CD14-positive monocyte (primary cell): Measurements from ENCODE around the gene RELN. TPM values are rescaled to one million over a fixed set of nuclear protein-coding genes. Genes with fewer than 3 reads are reported as not detected.

Experiments
- DNase-seq, 3 donors: peaks; one replicate each; pipeline ENCODE4 v3.0.0-alpha.2; 2011 to 2022
- H2AFZ ChIP-seq: 2 replicates; pipeline ENCODE4 v1.6.0; 2012; ENCODE audit warnings: mild to moderate bottlenecking, low read depth, low read length, inconsistent platforms; ENCODE audit not compliant: insufficient read depth, poor library complexity, severe bottlenecking
- H3K27ac ChIP-seq, 2 donors: 1 replicate in 1 of 2; 2 replicates in 1 of 2; pipeline ENCODE4 v1.5.1; 2012 to 2013; ENCODE audit warnings: low read length in 2 of 2, control low read depth in 1 of 2, inconsistent platforms in 1 of 2, low read depth in 1 of 2, mild to moderate bottlenecking in 1 of 2
- H3K27me3 ChIP-seq, 2 donors: one replicate each; pipeline versions ENCODE4 v1.6.0 to v1.6.1; 2011 to 2013; ENCODE audit warnings: low read length in 2 of 2; ENCODE audit not compliant: control insufficient read depth in 2 of 2, insufficient read depth in 2 of 2
- H3K36me3 ChIP-seq, 2 donors: replicated peaks in 1 of 2; 1 replicate in 1 of 2; 2 replicates in 1 of 2; pipeline versions ENCODE4 v1.5.1 to v1.6.1; 2012 to 2013; ENCODE audit warnings: low read length in 2 of 2, control low read depth in 1 of 2, inconsistent platforms in 1 of 2, mild to moderate bottlenecking in 1 of 2; ENCODE audit not compliant: insufficient read depth in 2 of 2, control insufficient read depth in 1 of 2
- H3K4me1 ChIP-seq, 2 donors: 1 replicate in 1 of 2; 2 replicates in 1 of 2; pipeline versions ENCODE4 v1.5.1 to v1.6.1; 2012 to 2013; ENCODE audit warnings: low read length in 2 of 2, control low read depth in 1 of 2, inconsistent platforms in 1 of 2, mild to moderate bottlenecking in 1 of 2, moderate library complexity in 1 of 2; ENCODE audit not compliant: insufficient read depth in 2 of 2, control insufficient read depth in 1 of 2
- H3K4me2 ChIP-seq: replicated peaks from 2 replicates; pipeline ENCODE3; 2012; ENCODE audit warnings: low read length, moderate library complexity, mild to moderate bottlenecking; ENCODE audit not compliant: poor library complexity, severe bottlenecking; ENCODE audit errors: extremely low read depth
- H3K4me3 ChIP-seq, 3 experiments: fragments of 200-600 bp in 1 of 3; sonication (generic) in 1 of 3; replicated peaks in 1 of 3; 1 replicate in 2 of 3; 2 replicates in 1 of 3; pipeline ENCODE4 v1.5.1; 2011 to 2013; ENCODE audit warnings: low read length in 3 of 3, mild to moderate bottlenecking in 3 of 3, control low read depth in 2 of 3, low read depth in 2 of 3, inconsistent platforms in 1 of 3, moderate library complexity in 1 of 3
- H3K79me2 ChIP-seq: 2 replicates; pipeline ENCODE4 v1.6.0; 2012; ENCODE audit warnings: mild to moderate bottlenecking, control low read depth, inconsistent platforms, low read length, moderate library complexity; ENCODE audit not compliant: insufficient read depth
- H3K9ac ChIP-seq: 2 replicates; pipeline ENCODE4 v1.6.0; 2017; ENCODE audit warnings: low read length, mild to moderate bottlenecking; ENCODE audit not compliant: insufficient read depth, poor library complexity, severe bottlenecking
- H3K9me3 ChIP-seq, 2 donors: replicated peaks in 1 of 2; 1 replicate in 1 of 2; 2 replicates in 1 of 2; pipeline versions ENCODE4 v1.5.1 to v1.6.1; 2012 to 2013; ENCODE audit warnings: low read length in 2 of 2, control low read depth in 1 of 2; ENCODE audit not compliant: control insufficient read depth in 1 of 2, insufficient read depth in 1 of 2
- H4K20me1 ChIP-seq: 2 replicates; pipeline ENCODE4 v1.6.0; 2012; ENCODE audit warnings: mild to moderate bottlenecking, low read length, control low read depth, moderate library complexity; ENCODE audit not compliant: insufficient read depth
- H3K27ac Mint-ChIP-seq, 7 donors: one replicate each; pipeline ENCODE4 v1.8.0; 2020; ENCODE audit warnings: mild to moderate bottlenecking in 7 of 7, mixed read lengths in 7 of 7, moderate library complexity in 6 of 7, inconsistent platforms in 2 of 7
- H3K27me3 Mint-ChIP-seq, 3 donors: one replicate each; pipeline ENCODE4 v1.8.0; 2021 to 2022; ENCODE audit warnings: low read depth in 3 of 3, mild to moderate bottlenecking in 3 of 3, mixed read lengths in 3 of 3, moderate library complexity in 3 of 3, inconsistent platforms in 1 of 3
- H3K36me3 Mint-ChIP-seq, 2 donors: one replicate each; pipeline ENCODE4 v1.8.0; 2020; ENCODE audit warnings: mixed read lengths in 2 of 2, inconsistent platforms in 1 of 2, mild to moderate bottlenecking in 1 of 2
- H3K4me1 Mint-ChIP-seq: one replicate; pipeline ENCODE4 v1.8.0; 2020; ENCODE audit warnings: mild to moderate bottlenecking, mixed read lengths
- H3K4me3 Mint-ChIP-seq, 2 donors: one replicate each; pipeline ENCODE4 v1.8.0; 2020; ENCODE audit warnings: mild to moderate bottlenecking in 2 of 2, mixed read lengths in 2 of 2, moderate library complexity in 1 of 2
- H3K9me3 Mint-ChIP-seq, 7 donors: one replicate each; pipeline ENCODE4 v1.8.0; 2020 to 2022; ENCODE audit warnings: mixed read lengths in 7 of 7, mild to moderate bottlenecking in 6 of 7, moderate library complexity in 6 of 7, inconsistent platforms in 2 of 7
- WGBS: methylation state at CpG from one replicate; pipeline ENCODE4 v1.1.5; 2013; ENCODE audit warnings: missing lambda C conversion rate; ENCODE audit not compliant: insufficient coverage; 5-methylcytosine and 5-hydroxymethylcytosine counted together
- intact Hi-C, 2 donors: fragments of 100-400 bp; cut with micrococcal nuclease; formaldehyde crosslinking; loops; one replicate each; pipeline versions ENCODE4 v1.15.0 to v1.15.1; 2023
- polyA plus RNA-seq, 3 donors: library from polyadenylated mRNA; depleted of rRNA in 1 of 3; unstranded in 2 of 3; stranded (reverse) in 1 of 3; fragments of 300-500 nt in 2 of 3; fragments of >200 nt in 1 of 3; fragmentation: Illumina TruSeq in 2 of 3; gene quantifications; 1 replicate in 2 of 3; 2 replicates in 1 of 3; pipeline ENCODE4 v1.2.3, GENCODE V29; 2012 to 2021
- TF ChIP-seq, protein P1 (sequence below): fragments of 200-600 bp; IDR thresholded peaks from one replicate; pipeline ENCODE4 v1.8.0; 2022; ENCODE audit warnings: antibody characterized with exemption, mild to moderate bottlenecking

Gene RELN
- polyA plus RNA-seq, 3 donors: not detected

DNA sequence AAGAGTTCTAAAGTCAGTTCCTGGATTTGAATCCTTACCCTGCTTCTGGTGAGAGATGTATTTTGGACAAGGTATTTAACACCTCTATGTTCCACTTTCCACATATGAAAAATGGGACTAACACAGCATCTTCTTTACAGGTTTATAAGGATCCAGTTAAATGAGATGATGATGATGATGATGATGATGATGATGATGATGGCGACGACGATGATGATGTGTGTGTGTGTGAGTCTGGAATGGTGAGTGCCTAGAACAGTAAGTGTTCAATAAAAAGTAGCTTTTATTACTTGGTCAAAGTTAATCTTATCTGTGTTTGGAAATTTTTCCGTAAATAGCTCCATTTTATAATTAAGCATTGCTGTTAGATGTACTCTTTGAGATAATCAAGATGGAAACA is 295.2 kb downstream of the RELN start:
- no peaks in the 10 kb centered on the region for H3K79me2 ChIP-seq
- H3K36me3 ChIP-seq: no peaks in the 10 kb centered on the region
- H4K20me1 ChIP-seq: no peaks in the 10 kb centered on the region
- Mint-ChIP-seq H3K27me3 (no peaks in the 10 kb centered on the region), H3K36me3 (no peaks in the 10 kb centered on the region), H3K27ac (no peak overlapping the region), H3K9me3 (peaks cover 0 to 2% (median 0%) of the 10 kb centered on the region in 7 donors), H3K4me1 (no peaks in the 10 kb centered on the region), H3K4me3 (no peak overlapping the region)
- no peak overlapping the region for H2AFZ ChIP-seq
- no peak overlapping the region for H3K4me2 ChIP-seq
- no peaks in the 10 kb centered on the region for H3K27me3 ChIP-seq
- H3K4me3 ChIP-seq: no peak overlapping the region
- H3K27ac ChIP-seq: no peak overlapping the region
- no peak overlapping the region for H3K9ac ChIP-seq
- no peaks in the 10 kb centered on the region for H3K9me3 ChIP-seq
- TF ChIP-seq, protein P1, sequence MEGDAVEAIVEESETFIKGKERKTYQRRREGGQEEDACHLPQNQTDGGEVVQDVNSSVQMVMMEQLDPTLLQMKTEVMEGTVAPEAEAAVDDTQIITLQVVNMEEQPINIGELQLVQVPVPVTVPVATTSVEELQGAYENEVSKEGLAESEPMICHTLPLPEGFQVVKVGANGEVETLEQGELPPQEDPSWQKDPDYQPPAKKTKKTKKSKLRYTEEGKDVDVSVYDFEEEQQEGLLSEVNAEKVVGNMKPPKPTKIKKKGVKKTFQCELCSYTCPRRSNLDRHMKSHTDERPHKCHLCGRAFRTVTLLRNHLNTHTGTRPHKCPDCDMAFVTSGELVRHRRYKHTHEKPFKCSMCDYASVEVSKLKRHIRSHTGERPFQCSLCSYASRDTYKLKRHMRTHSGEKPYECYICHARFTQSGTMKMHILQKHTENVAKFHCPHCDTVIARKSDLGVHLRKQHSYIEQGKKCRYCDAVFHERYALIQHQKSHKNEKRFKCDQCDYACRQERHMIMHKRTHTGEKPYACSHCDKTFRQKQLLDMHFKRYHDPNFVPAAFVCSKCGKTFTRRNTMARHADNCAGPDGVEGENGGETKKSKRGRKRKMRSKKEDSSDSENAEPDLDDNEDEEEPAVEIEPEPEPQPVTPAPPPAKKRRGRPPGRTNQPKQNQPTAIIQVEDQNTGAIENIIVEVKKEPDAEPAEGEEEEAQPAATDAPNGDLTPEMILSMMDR: no peak
- intact Hi-C loops: no loop called here
- DNase-seq: no peak
- no peaks in the 10 kb centered on the region for H3K4me1 ChIP-seq
- WGBS: 100% methylated on average over 2 of the region's 4 CpGs

GRCh38 chr7:103691291-103691690 is 298.2 kb downstream of the RELN start:
- no peaks in the 10 kb centered on the region for H3K27me3 Mint-ChIP-seq
- 100% methylated on average over 1 of the region's 4 CpGs for WGBS
- no peaks in the 10 kb centered on the region for H3K27me3 ChIP-seq
- no peak overlapping the region for H3K4me3 ChIP-seq
- intact Hi-C loops: no loop called here
- no peaks in the 10 kb centered on the region for H3K4me1 Mint-ChIP-seq
- no peak overlapping the region for H3K9ac ChIP-seq
- H2AFZ ChIP-seq: no peak overlapping the region
- no peak overlapping the region for H3K4me2 ChIP-seq
- no peaks in the 10 kb centered on the region for H3K4me1 ChIP-seq
- H3K79me2 ChIP-seq: no peaks in the 10 kb centered on the region
- no peak overlapping the region for H3K27ac Mint-ChIP-seq
- no peak overlapping the region for H3K27ac ChIP-seq
- H3K9me3 ChIP-seq: no peaks in the 10 kb centered on the region
- H3K36me3 Mint-ChIP-seq: no peaks in the 10 kb centered on the region
- no peaks in the 10 kb centered on the region for H4K20me1 ChIP-seq
- TF ChIP-seq, protein P1: no peak
- no peak overlapping the region for H3K4me3 Mint-ChIP-seq
- H3K36me3 ChIP-seq: no peaks in the 10 kb centered on the region
- H3K9me3 Mint-ChIP-seq: peaks cover 0 to 2% (median 0%) of the 10 kb centered on the region in 7 donors
- no peak for DNase-seq
